Prostate gland (tissue), 2 donors: ENCODE results near the gene FKTN. TPM values are rescaled to one million over a fixed set of nuclear protein-coding genes. Genes with fewer than 3 reads are reported as not detected.

Experiments
- DNase-seq: peaks from one replicate; pipeline ENCODE4 v3.0.0-alpha.2; 2019; ENCODE audit warnings: low spot score
- H3K27ac ChIP-seq, 2 donors: fragments of 200-600 bp; sonication (generic); 2 replicates each; pipeline ENCODE4 v1.5.1; 2017 to 2019
- H3K27me3 ChIP-seq: fragments of 200-600 bp; sonication (generic); replicated peaks from 2 replicates; pipeline ENCODE4 v1.5.1; 2019; ENCODE audit not compliant: insufficient read depth
- H3K36me3 ChIP-seq, 2 donors: fragments of 200-600 bp; sonication (generic); 1 replicate in 1 of 2; 2 replicates in 1 of 2; pipeline versions ENCODE4 v1.5.1 to v1.8.1; 2017 to 2019
- H3K4me1 ChIP-seq: fragments of 200-600 bp; sonication (generic); replicated peaks from 2 replicates; pipeline ENCODE4 v1.5.1; 2019
- H3K4me3 ChIP-seq, 2 donors: fragments of 200-600 bp; sonication (generic); 2 replicates each; pipeline ENCODE4 v1.5.1; 2017 to 2019
- H3K9me3 ChIP-seq: fragments of 200-600 bp; sonication (generic); 2 replicates; pipeline ENCODE4 v1.5.1; 2017
- POLR2A ChIP-seq: fragments of 450-650 bp; IDR thresholded peaks from one replicate; pipeline ENCODE4 v1.6.1; 2016; ENCODE audit warnings: antibody characterized with exemption, mild to moderate bottlenecking
- POLR2AphosphoS5 ChIP-seq: sonication (generic); formaldehyde crosslinking; IDR thresholded peaks from one replicate; pipeline ENCODE4 v1.6.1; 2017; ENCODE audit warnings: antibody characterized with exemption
- whole genome bisulfite sequencing: methylation state at CpG from one replicate; pipeline ENCODE4 v1.1.5; 2018; 5-methylcytosine and 5-hydroxymethylcytosine counted together
- intact Hi-C: fragments of 100-400 bp; cut with DNase I; formaldehyde crosslinking; loops from one replicate; pipeline ENCODE4 v1.14.2; 2022
- total RNA-seq, 2 donors: library from RNA; depleted of rRNA; stranded (reverse); fragments of >200 nt; gene quantifications; one replicate each; pipeline ENCODE4 v1.1.0, GENCODE V29; 2016
- TF ChIP-seq, protein P1 (sequence below), 4 experiments: fragments of 200-600 bp in 2 of 4; fragments of 450-650 bp in 2 of 4; sonication (generic) in 2 of 4; IDR thresholded peaks; 1 replicate in 3 of 4; 2 replicates in 1 of 4; pipeline ENCODE4 v1.5.1; 2016 to 2019; ENCODE audit warnings: antibody characterized with exemption in 4 of 4, mild to moderate bottlenecking in 2 of 4, moderate library complexity in 2 of 4

The FKTN gene
- total RNA-seq, 2 donors from 2014 or later = 10.1 to 20.2 TPM

GRCh38 chr9:105637787-105638395 lies 80.0 kb downstream of the FKTN start:
- Histone ChIP-seq H3K27me3 (no peaks in the 10 kb centered on the region), H3K4me3 (no peak overlapping the region), H3K9me3 (no peaks in the 10 kb centered on the region), H3K27ac (no peak overlapping the region), H3K36me3 (no peaks in the 10 kb centered on the region), H3K4me1 (no peaks in the 10 kb centered on the region)
- TF ChIP-seq POLR2A = no peak
- 98% methylated on average over 4 of the region's 4 CpGs for WGBS
- no peak for DNase-seq
- intact Hi-C loops = no loop called here

GRCh38 chr9:105639936-105640335 lies 82.0 kb downstream of the FKTN start:
- Histone ChIP-seq H3K4me3 (no peak overlapping the region), H3K27me3 (no peaks in the 10 kb centered on the region), H3K9me3 (no peaks in the 10 kb centered on the region), H3K4me1 (no peaks in the 10 kb centered on the region), H3K36me3 (no peaks in the 10 kb centered on the region), H3K27ac (no peak overlapping the region)
- no peak for DNase-seq
- intact Hi-C loops = no loop called here
- no peak for TF ChIP-seq POLR2A
- TF ChIP-seq POLR2AphosphoS5 = no peak
- TF ChIP-seq, protein P1, sequence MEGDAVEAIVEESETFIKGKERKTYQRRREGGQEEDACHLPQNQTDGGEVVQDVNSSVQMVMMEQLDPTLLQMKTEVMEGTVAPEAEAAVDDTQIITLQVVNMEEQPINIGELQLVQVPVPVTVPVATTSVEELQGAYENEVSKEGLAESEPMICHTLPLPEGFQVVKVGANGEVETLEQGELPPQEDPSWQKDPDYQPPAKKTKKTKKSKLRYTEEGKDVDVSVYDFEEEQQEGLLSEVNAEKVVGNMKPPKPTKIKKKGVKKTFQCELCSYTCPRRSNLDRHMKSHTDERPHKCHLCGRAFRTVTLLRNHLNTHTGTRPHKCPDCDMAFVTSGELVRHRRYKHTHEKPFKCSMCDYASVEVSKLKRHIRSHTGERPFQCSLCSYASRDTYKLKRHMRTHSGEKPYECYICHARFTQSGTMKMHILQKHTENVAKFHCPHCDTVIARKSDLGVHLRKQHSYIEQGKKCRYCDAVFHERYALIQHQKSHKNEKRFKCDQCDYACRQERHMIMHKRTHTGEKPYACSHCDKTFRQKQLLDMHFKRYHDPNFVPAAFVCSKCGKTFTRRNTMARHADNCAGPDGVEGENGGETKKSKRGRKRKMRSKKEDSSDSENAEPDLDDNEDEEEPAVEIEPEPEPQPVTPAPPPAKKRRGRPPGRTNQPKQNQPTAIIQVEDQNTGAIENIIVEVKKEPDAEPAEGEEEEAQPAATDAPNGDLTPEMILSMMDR (IDR thresholded peaks at IDR 0.05) = no peak

- intact Hi-C loops = no loop called here
- no peaks in the 10 kb centered on the region for H3K4me1 ChIP-seq
- no peaks in the 10 kb centered on the region for H3K36me3 ChIP-seq
- no peak overlapping the region for H3K4me3 ChIP-seq
- no peak for TF ChIP-seq POLR2A
- no peak for TF ChIP-seq POLR2AphosphoS5
- TF ChIP-seq, protein P1 (IDR thresholded peaks at IDR 0.05) = no peak
- no peaks in the 10 kb centered on the region for H3K9me3 ChIP-seq
- no peak for DNase-seq
- H3K27me3 ChIP-seq = no peaks in the 10 kb centered on the region
- H3K27ac ChIP-seq = no peak overlapping the region
Measured at GRCh38 chr9:105643795-105644194, 85.9 kb downstream of the FKTN start.

- TF ChIP-seq, protein P1 (IDR thresholded peaks at IDR 0.05) = no peak
- no peak for TF ChIP-seq POLR2AphosphoS5
- TF ChIP-seq POLR2A = no peak
- H3K4me1 ChIP-seq = no peaks in the 10 kb centered on the region
- no peaks in the 10 kb centered on the region for H3K9me3 ChIP-seq
- H3K27me3 ChIP-seq = no peaks in the 10 kb centered on the region
- 77% methylated on average over 7 of the region's 7 CpGs for WGBS
- H3K4me3 ChIP-seq = no peak overlapping the region
- DNase-seq = no peak
- no peaks in the 10 kb centered on the region for H3K36me3 ChIP-seq
- intact Hi-C loops = no loop called here
- no peak overlapping the region for H3K27ac ChIP-seq
Measured at GRCh38 chr9:105646879-105647594, 89.1 kb downstream of the FKTN start.

GRCh38 chr9:105647595-105648349 lies 89.8 kb downstream of the FKTN start:
- Histone ChIP-seq H3K9me3 (no peaks in the 10 kb centered on the region), H3K4me3 (no peak overlapping the region), H3K36me3 (no peaks in the 10 kb centered on the region), H3K27me3 (no peaks in the 10 kb centered on the region), H3K4me1 (no peaks in the 10 kb centered on the region), H3K27ac (no peak overlapping the region)
- DNase-seq = no peak
- TF ChIP-seq POLR2A (no peak), POLR2AphosphoS5 (no peak)
- TF ChIP-seq, protein P1 (IDR thresholded peaks at IDR 0.05) = no peak
- WGBS = 62% methylated on average over 12 of the region's 12 CpGs
- intact Hi-C loops = no loop called here
